ENCODE results near the gene GNB1L. TPM values are rescaled to one million over a fixed set of nuclear protein-coding genes. Genes with fewer than 3 reads are reported as not detected.

Gene GNB1L
- total and polyA plus RNA-seq, 9 of the 15 experiments (the other 6 are each of a cell fraction or from before 2014, with no cell fraction given): 0.56 to 50.5 (median 10.2) TPM

- no peak for TF ChIP-seq HMBOX1 (IDR thresholded peaks at IDR 0.05)
- TF ChIP-seq YY1 (IDR thresholded peaks at IDR 0.05; ENCODE audit: borderline replicate concordance in 1 of 3, control insufficient read depth in 1 of 3, extremely low read depth in 1 of 3, insufficient read depth in 3 of 3, insufficient read length in 1 of 3, insufficient replicate concordance in 2 of 3, low read depth in 1 of 3, low read length in 2 of 3): no peak
- no peak for TF ChIP-seq NUFIP1 (IDR thresholded peaks at IDR 0.05; ENCODE audit: partially characterized antibody)
- TF ChIP-seq RCOR1 (IDR thresholded peaks at IDR 0.05; ENCODE audit: borderline replicate concordance in 1 of 2, low read depth in 2 of 2, low read length in 2 of 2): peak in 1 of 2 experiments; percentile 38; a peak in 1 of 4 replicates
- no peak for TF ChIP-seq ELK1 (CRISPR knock-in tag; IDR thresholded peaks at IDR 0.05)
- no peak for TF ChIP-seq FOXM1 (IDR thresholded peaks at IDR 0.05; ENCODE audit: low read depth)
- no peak for TF ChIP-seq FOXM1 (CRISPR knock-in tag; IDR thresholded peaks at IDR 0.05; ENCODE audit: low read depth)
- TF ChIP-seq NR4A1 (CRISPR knock-in tag; IDR thresholded peaks at IDR 0.05): no peak
- TF ChIP-seq NR4A1 (tag; IDR thresholded peaks at IDR 0.05): 0 out of 2 replicates have a peak, but pooled peaks have one; percentile 75
- TF ChIP-seq SIRT6 (IDR thresholded peaks at IDR 0.05; ENCODE audit: low read depth, low read length): no peak
- TF ChIP-seq NEUROD1 (IDR thresholded peaks at IDR 0.05; ENCODE audit: borderline replicate concordance, low read depth, low read length, partially characterized antibody): no peak
- no peak for TF ChIP-seq NBN (IDR thresholded peaks at IDR 0.05; ENCODE audit: low read depth)
- TF ChIP-seq ZNF445 (CRISPR knock-in tag; IDR thresholded peaks at IDR 0.05; ENCODE audit: low read depth): 0 out of 2 replicates have a peak, but pooled peaks have one; percentile 13
- TF ChIP-seq ZNF184 (CRISPR knock-in tag; IDR thresholded peaks at IDR 0.05): no peak
- no peak for TF ChIP-seq NCOR1 (IDR thresholded peaks at IDR 0.05)
- TF ChIP-seq EP400 (IDR thresholded peaks at IDR 0.05): no peak
- no peak for TF ChIP-seq EGR1 (conservative IDR thresholded peaks at IDR 0.05)
- no peak for TF ChIP-seq ILK (tag; IDR thresholded peaks at IDR 0.05; ENCODE audit: borderline replicate concordance, low read depth)
- TF ChIP-seq ZNF133 (CRISPR knock-in tag; IDR thresholded peaks at IDR 0.05): 0 out of 2 replicates have a peak, but pooled peaks have one; percentile 28
- TF ChIP-seq TBP (optimal IDR thresholded peaks at IDR 0.05; ENCODE audit: low read depth, low read length): no peak
- no peak for TF ChIP-seq RNF2 (IDR thresholded peaks at IDR 0.05)
- no peak for TF ChIP-seq CC2D1A (IDR thresholded peaks at IDR 0.05)
- TF ChIP-seq PRPF4 (IDR thresholded peaks at IDR 0.05; ENCODE audit: insufficient read depth, low read depth, low read length, poor library complexity, severe bottlenecking): no peak
- no peak for TF ChIP-seq FIP1L1 (IDR thresholded peaks at IDR 0.05; ENCODE audit: low read depth, low read length, poor library complexity, severe bottlenecking)
Measured at GRCh38 chr22:19779685-19780268, 74.9 kb downstream of the GNB1L start (continued).
